GM21825 (cell line): Measurements from ENCODE around the gene ERG.

Source experiments
- ATAC-seq: cut with Tn5 transposase; IDR thresholded peaks from one replicate; pipeline ENCODE4 v1.9.1; 2021; ENCODE audit warnings: mild to moderate bottlenecking, moderate library complexity; ENCODE audit not compliant: unreplicated experiment

ERG gene

DNA sequence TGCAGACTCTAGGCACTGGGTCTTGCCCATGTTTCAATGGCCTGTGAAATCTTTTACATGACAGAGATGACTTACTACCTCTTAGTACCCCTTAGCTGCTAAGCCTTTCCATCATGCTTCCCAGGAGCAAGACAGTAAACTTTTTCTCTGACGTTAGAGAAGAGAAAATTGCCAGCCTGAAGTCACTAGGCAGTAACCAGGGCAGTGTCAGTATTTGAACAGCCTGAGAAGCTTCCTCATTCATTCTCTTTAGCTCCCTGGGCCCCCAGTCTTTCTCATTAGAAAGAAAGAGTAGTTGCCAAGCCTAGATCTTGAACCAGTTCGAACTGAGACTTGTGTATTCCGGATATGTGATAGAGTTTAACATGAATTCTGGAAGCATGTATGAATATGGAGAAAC lies 99.2 kb downstream of the ERG start:
- no peak for ATAC-seq

DNA sequence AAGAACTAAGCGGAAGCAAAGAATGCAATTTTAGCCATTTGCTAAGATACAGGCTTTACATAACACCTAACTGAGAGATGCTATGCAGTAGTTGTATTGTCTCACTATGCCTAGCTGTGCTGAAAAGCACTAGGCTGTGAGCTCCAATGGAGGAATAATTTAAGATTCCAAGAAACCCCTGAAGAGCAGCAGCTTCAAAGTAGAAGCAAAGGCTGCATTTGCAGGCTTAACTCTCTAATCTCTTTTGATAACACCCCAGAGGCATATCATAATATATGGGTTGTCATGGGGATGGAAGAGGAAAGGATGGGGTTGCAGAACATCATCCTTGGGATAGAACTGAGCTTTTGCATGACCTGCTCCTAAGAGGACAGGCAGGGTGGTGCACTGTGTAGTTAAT lies 102.0 kb downstream of the ERG start:
- ATAC-seq = no peak

DNA sequence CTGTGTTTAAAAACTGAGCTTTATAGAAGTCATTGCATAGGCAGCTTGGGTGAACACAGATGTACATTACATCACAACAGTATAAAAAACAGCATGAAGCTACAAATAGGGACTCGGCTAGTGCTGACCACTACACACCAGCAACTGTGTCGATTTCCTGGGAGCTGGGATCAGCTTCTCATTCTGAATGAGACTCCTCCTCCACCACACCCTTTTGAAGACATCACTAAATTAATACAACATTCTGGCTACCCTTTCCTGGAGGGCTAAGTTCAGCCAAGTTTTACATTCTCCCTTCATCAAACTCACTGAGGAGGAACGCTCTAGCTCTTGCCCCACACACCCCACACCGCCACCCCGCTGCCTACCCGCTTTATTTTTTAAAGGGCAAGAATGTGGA lies 102.7 kb downstream of the ERG start:
- no peak for ATAC-seq

DNA sequence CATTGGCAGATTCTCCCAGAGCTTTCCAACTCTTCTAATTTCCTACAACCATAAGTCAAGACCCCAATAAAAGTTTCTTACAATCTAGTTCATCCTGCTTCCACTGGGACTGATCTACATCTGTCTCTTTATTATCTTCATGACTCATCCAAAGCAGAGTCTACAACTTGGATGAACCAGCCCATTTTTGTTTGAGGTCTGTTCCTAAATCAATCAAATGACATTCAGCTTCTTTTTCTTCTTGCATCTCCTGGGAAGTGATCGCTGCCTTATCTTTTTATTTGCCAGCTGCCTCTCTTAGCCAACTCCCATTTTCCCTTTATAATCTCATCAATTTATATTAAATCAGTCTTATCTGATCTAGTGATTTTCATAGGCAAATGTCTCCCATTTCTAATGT lies 105.6 kb downstream of the ERG start:
- no peak for ATAC-seq

DNA sequence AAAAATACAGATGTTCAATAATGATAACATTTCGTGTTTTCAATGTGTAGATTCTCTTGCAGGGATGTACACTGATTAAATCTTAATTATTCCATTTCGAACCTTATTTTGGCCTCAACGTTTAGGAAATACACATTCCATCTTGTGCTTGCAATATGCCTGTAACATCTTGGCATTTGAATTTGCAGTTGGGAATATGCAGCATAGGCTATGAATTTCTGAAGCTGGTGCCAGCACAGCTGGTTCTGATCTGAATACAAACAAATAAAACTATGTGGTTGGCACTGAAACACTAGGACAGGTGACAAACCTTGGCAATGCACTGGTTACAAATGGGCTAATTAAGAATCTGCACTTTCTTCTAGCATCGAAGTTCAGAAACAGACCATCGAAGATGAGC lies 108.4 kb downstream of the ERG start:
- ATAC-seq = no peak

DNA sequence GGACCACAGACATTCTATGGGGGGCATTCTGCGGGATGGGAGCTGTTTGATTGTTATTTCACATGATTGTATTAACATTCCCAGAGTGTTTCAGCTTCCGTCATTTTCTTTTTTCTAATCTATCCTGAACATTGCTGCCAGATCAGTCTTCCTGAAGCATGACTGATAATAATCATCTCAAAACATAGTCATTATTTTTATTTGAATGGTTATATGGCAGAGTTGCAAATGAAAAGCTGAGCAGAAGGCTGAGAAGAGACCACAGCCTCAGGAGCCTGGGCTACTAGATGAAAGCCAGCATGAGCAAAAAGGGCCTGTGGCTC lies 109.0 kb downstream of the ERG start:
- ATAC-seq = no peak

DNA sequence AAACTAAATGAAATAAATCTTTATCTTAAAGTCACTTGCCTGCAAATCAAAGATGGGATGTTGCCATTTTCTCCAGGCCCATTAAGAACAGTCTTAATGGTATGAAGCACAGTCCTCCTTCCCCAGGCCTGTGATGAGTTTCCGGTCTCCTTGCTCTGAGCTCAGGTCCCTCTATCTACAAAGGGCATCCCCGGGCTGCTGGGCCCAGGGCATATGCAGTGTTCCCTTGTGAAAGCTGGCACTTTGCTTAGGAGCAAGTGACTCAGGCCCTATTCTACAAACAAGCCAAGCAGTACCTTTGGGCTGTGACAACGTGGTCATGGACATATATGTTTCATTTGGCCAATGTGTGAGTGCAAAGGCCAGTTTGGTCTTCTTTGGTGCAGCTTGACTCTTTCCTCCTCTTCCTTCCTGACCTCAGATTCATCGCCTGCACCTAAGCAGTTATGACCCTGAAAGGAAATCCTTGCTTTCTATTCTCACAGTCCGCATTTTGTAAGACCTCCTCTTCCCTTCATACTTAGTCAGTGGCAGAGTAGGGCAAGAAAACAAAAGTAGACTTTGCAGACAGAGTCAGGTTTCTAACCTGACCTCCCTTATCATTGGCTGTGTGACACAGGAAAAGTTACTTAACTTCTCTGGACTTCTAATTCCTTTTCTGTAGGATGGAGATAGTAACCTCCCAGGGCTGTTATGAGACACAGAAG lies 109.5 kb downstream of the ERG start:
- no peak for ATAC-seq

DNA sequence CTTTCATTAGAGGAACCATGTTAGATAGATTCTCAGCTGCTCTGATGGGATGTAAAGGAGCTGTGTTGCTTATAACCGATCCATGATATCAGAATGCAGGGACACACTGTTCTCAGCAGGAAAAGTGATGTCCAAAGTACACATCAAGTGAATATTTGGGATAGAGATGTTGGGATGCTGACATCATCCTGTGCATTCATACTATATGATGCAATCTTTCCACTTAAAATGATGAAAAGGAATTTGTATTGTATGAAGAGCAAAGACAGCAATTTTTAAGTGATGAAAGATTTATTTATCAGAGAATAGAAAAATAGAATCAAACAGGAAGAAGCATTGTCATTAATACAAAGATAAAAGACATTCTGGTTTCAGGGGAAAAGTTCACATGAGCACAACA lies 110.1 kb downstream of the ERG start:
- no peak for ATAC-seq

DNA sequence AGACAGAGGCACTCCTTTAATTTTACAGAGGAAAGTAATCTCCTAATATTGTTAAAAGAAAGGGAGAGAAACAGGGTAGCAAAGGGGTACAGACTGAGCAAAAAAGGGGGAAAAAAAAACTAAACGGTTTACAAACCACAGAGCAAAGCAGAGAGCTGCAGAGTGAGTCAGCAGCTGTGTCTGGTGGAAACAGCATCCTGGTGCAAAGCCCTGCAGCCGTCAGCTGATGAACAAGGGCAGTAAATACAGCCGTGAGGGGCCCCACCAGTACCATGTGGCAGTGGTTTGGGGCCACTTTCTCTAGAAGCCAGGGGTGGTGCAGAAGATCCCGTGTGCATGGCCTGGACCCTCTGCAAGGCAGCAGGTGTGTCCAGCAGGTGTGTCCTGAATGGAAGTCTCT lies 111.3 kb downstream of the ERG start:
- ATAC-seq = no peak

DNA sequence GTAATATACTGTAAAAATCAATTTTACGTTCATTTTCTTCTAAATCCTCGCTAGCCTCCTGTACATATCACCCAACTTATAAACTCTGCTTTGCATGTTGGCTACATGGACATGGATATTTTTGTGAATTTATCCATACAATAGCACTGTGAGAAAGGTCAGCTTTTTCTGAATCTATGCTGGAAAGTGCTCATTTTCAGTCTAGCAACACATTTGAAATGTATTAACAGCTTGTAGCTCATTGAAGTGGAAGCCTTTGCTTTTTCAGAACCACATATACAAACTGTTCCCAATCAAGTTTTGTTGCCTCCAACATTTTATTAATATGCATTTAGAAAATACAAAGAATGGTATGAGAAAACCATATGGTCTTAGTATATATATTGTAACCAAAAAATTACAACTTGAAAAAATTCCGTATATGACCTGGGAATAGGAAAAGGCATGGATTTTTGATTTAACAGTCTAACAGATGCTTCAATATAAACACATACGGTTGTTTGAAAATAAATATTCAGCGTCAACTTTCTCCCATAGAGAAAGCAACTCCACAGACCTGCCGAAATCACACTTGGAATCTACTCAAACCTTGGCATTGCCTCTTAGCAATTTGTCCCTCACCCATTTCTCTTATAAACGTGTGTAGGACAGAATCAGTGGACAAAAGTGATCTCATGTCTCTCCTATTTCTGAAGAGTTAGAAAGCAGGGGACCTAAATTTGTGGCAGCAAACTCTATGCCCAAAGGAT lies 112.7 kb downstream of the ERG start:
- ATAC-seq = no peak

DNA sequence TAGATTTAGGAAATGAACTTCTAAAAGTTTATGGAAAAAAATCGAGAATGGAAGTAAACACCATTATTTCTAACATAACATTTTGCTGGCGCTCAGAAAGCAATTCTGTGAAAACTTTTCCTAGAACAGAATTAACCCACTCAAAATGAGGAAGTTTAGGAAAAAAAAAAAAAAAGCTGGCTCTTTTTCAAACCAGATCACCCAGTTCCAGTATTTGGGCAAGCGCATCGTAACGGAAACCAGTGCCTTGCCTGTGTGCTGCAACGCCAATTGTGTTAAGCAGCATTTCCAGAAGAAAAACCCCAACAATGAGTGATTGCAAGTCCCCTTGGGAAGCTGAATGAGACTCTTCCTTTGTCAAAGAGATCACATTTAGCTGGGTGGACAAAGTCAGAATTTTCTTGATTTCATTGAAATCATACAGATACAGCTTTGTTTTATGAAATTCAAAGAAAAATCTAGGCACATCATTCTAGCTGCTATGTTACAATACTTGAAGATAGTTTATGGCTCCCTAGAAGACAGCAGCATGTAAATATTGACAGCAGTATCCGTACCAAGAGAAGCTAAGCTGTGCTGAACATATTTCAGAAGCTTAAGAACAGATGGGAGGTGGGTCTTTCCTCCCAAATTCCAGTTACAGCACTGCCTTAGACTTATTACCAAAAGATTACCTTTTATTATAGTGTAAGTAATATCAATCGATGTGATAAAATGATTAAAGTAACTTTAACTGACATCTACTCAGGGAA lies 113.4 kb downstream of the ERG start:
- no peak for ATAC-seq

DNA sequence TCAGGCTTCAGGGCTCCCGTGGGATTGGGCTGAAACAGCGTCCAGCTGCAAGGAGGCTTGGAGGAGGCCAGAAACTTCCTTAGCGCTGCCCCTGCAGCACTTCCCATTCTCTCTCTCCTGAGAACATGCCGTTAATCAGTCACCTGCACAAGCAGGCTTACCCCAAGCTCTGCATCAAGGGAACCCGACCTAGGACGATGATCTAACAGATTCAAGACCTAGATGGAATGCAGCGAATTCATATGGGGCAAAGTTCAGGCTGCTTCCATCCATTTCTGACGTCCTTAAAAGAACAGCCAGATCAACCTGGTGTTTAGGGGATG lies 114.1 kb downstream of the ERG start:
- ATAC-seq = no peak

DNA sequence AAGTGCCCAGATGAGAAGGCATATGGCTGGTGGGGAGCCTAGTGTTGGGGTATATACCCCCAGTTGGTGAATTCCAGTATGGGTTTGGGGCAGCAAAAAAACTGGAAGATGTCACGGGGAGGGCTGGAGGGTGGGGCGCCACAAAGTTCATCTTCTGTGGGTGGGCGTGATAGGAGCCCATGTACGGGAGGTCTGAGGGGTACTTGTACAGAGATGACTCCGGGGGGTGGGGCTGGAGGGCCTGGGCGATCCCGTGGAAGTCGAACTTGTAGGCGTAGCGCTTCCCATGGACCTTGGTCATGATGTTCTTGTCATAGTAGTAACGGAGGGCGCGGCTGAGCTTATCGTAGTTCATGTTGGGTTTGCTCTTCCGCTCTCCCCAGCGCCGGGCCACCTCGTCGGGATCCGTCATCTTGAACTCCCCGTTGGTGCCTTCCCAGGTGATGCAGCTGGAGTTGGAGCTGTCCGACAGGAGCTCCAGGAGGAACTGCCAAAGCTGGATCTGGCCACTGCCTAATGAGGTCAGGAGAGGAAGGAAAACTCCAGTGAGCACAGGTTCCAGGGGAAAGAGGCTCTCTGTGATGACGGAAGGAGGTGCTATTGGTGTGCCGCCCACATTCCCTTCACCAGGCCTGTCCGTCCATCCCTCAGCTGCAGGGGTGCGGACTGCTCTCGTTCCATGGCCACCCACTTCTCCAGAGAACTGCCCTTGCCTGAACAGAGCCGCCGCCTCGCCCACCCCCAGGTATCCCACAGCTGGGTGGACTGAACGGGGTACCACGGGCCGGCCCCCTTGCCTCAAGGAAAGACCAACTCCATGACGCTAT lies 114.7 kb downstream of the ERG start:
- no peak for ATAC-seq

DNA sequence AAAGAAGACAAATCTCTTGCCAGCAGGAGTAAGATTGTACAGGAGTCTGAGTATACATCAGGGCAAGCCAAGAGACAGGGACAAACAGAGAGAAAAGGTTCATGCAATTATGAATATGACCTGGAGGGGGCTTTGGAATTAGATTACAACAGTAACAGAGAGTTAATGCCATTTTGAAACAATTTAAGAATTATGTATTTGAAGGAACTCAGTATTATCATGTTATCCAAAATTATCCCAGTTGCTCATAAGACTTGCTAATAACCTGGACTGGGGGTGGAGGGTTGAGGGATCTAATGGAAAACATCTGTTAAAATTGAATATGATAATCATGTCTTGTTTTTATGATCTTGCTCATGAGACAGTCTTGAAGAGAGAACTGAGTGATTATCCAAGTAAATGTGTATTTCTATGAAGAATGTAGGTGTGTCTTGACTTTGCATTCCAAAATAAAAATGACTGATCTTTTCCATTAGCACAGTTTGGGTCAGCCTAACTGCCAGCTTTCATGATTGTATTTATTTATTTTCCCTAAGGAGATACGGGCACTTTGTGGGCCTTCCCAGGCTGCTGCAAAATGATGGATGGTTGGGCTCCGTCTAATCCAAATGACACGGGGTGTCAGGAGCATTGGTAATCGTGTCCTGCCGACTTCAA lies 117.7 kb downstream of the ERG start:
- ATAC-seq = no peak

DNA sequence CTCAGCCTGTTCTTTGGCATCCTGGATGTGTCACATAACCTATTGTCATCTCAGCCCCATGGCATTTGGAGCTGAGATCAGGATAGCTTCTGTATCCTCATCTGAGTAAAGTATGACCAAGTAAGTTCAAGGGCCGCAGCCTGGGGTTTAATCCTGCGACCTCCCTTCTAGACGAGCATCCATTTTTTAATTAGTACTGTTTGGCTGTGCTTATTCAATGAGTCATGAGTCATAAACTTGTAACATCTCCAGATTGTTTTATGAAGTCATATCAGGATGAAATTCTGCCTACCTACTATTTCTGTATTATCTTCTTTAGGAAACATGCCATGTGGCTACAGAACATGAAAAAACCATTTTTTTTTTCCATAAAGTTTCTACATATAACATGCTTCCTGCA lies 119.1 kb downstream of the ERG start:
- ATAC-seq = no peak

DNA sequence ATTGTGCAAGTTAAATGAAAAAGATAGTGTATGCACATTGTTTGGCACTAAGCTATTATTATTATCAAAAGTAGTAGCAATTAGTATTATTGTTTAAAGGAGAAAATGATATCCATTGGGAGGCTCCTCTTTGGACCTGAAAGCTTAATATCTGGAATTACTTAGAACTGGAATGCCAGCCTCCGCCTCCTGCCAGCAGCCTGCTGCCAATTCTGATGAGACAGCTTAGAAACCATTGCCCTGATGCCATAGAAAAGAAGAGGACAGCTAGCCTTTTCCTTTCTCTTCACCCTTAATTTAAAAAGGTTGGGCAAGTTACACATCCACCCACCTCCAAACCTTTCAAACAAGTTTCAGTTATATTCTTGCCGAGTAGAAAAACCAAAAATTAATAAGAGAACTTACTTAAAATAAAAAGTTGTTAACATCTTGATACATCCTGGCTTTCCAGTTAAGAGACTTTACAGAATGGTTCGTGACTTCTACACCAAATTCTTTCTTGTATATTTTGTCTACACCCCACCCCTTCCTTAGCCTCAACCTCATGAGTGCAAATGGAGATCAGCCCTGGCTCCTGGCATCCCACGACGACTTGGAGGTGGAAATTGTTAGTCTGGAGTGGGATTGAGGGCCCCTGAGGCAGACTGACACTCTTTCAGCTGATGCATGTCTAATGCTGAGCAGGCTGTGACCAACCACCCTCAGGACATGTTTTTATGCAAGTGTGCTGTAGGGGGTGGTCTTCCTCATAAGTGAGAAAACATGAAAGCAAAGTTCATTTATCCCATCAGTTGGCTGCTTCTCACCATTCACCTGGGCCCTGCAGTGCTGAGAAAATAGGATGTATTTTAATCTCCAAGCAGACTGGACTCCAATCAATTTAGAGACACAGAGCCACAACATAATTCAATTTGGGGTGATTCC lies 120.8 kb downstream of the ERG start:
- no peak for ATAC-seq

DNA sequence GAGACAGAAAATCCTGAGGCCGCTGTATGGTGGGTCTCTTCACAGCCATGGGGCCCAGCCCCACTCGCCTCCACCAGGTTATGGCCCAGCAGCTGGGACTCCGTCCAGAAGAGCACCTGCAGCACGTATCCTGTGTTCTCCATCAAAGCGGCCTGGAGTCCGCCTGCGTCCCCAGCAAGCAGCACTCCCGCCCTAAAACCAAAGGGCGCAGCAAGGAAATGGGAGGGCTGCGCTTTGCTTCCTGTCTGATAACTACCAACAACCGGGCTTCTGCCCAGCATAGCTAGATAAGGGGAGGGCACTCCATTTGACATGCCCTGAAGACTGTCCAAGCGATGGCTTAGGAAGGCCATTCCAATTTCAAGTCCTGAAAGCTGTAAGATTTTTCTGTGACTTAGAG lies 121.6 kb downstream of the ERG start:
- ATAC-seq = no peak

DNA sequence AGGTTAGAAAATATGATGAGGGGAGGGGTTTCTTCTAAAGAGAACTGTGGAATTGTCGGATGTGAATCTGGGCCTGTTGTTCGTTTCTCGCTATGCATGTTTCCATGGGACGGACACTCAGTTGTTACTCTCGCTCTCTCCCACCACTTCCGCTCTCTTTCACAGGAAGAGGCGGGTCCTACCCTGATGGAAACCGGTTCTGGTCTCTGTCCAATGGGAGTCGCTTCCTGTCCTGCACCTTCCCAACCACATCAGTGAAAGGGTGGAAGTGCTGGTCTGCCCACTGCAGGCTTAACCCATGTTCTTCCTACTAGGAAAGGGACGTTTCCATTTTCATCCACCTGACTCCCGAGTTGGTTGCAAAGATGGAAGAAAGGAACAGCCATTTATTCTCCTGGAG lies 122.0 kb downstream of the ERG start:
- no peak for ATAC-seq

DNA sequence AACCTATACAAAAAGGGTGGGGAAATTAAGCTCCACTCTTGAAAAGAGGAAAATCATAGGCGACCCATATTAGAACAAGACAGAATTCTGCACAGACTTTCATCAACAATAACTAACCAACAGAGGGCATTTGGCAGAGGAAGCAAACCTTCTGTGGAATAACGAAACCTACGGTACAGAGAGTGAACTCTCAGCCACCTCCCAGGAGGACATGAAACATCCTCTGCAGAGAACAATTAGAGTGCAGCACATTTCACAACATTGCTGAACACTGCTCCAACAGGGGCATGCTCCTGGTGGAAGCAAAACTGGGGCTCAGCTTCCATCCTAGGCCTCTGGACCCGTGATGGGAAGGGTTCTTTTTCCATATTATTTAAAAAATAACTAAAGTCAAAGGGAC lies 130.6 kb downstream of the ERG start:
- ATAC-seq = no peak

DNA sequence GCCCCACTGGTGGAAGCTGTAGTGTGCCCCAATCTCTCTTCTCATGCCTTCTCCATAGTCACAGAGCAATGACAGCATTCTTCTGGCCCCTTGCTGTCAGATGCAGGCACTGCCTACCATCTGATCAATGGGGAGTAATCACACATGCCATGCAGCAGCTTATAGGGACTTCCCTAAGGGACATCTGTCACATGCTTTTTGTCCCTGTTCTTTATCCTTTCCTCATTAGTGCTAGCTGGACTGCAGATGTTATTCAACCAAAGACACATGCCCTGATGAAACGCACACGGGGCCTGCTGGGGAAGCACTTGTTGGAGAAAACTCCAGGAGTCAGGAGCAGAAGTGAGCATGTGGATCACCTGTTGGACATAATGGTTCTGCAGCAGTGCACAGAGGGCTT lies 132.8 kb downstream of the ERG start:
- no peak for ATAC-seq
